Measurements from ENCODE around the gene FUS. TPM values are rescaled to one million over a fixed set of nuclear protein-coding genes. Genes with fewer than 3 reads are reported as not detected.

Gene FUS
- total RNA-seq, 1 experiment from 2014 or later = 61.7 TPM

- no peak for DNase-seq
- Histone ChIP-seq H3K4me1 (ENCODE audit: low read length) (peaks cover 6% of the 10 kb centered on the region), H4K20me1 (ENCODE audit: insufficient read depth, low read depth, low read length) (peaks cover 76% of the 10 kb centered on the region), H3K27me3 (ENCODE audit: low read length) (no peaks in the 10 kb centered on the region), H2AFZ (ENCODE audit: low read length) (no peak overlapping the region), H3K9ac (ENCODE audit: low read length) (no peak overlapping the region), H3K9me2 (replicated peaks; ENCODE audit: insufficient read depth, low read length) (no peaks in the 10 kb centered on the region), H3K4me2 (ENCODE audit: low read depth, low read length, poor library complexity, severe bottlenecking) (no peak overlapping the region), H3K79me2 (ENCODE audit: low read length) (peaks cover 51% of the 10 kb centered on the region), H3K9me3 (ENCODE audit: low read length) (no peaks in the 10 kb centered on the region), H3K36me3 (ENCODE audit: insufficient read depth, low read length) (peaks cover 94% of the 10 kb centered on the region), H3K4me3 (ENCODE audit: low read length) (no peak overlapping the region), H3K27ac (ENCODE audit: low read length) (no peak overlapping the region)
Observed at GRCh38 chr16:31186930-31187807, 7.2 kb downstream of the FUS start.

- no peak overlapping the region for H3K9ac ChIP-seq (ENCODE audit: low read length)
- no peak overlapping the region for H2AFZ ChIP-seq (ENCODE audit: low read length)
- no peak for DNase-seq
- H3K27ac ChIP-seq (ENCODE audit: low read length) = no peak overlapping the region
- H3K9me3 ChIP-seq (ENCODE audit: low read length) = no peaks in the 10 kb centered on the region
- H4K20me1 ChIP-seq (ENCODE audit: insufficient read depth, low read depth, low read length) = peaks cover 69% of the 10 kb centered on the region
- peaks cover 94% of the 10 kb centered on the region for H3K36me3 ChIP-seq (ENCODE audit: insufficient read depth, low read length)
- H3K4me3 ChIP-seq (ENCODE audit: low read length) = no peak overlapping the region
- H3K79me2 ChIP-seq (ENCODE audit: low read length) = peaks cover 45% of the 10 kb centered on the region
- no peaks in the 10 kb centered on the region for H3K4me1 ChIP-seq (ENCODE audit: low read length)
- no peaks in the 10 kb centered on the region for H3K9me2 ChIP-seq (replicated peaks; ENCODE audit: insufficient read depth, low read length)
- no peak overlapping the region for H3K4me2 ChIP-seq (ENCODE audit: low read depth, low read length, poor library complexity, severe bottlenecking)
- H3K27me3 ChIP-seq (ENCODE audit: low read length) = no peaks in the 10 kb centered on the region
Observed at GRCh38 chr16:31187808-31188189, 7.9 kb downstream of the FUS start.

- no peak overlapping the region for H2AFZ ChIP-seq (ENCODE audit: low read length)
- H3K9me2 ChIP-seq (replicated peaks; ENCODE audit: insufficient read depth, low read length) = no peaks in the 10 kb centered on the region
- H3K27ac ChIP-seq (ENCODE audit: low read length) = no peak overlapping the region
- H3K36me3 ChIP-seq (ENCODE audit: insufficient read depth, low read length) = peaks cover 94% of the 10 kb centered on the region
- no peak overlapping the region for H3K4me2 ChIP-seq (ENCODE audit: low read depth, low read length, poor library complexity, severe bottlenecking)
- no peaks in the 10 kb centered on the region for H3K4me1 ChIP-seq (ENCODE audit: low read length)
- H3K9me3 ChIP-seq (ENCODE audit: low read length) = no peaks in the 10 kb centered on the region
- H3K79me2 ChIP-seq (ENCODE audit: low read length) = peaks cover 35% of the 10 kb centered on the region
- peaks cover 64% of the 10 kb centered on the region for H4K20me1 ChIP-seq (ENCODE audit: insufficient read depth, low read depth, low read length)
- H3K9ac ChIP-seq (ENCODE audit: low read length) = no peak overlapping the region
- no peaks in the 10 kb centered on the region for H3K27me3 ChIP-seq (ENCODE audit: low read length)
- H3K4me3 ChIP-seq (ENCODE audit: low read length) = no peak overlapping the region
- no peak for DNase-seq
Observed at GRCh38 chr16:31188450-31189411, 8.8 kb downstream of the FUS start.

- H3K36me3 ChIP-seq (ENCODE audit: insufficient read depth, low read length) = peaks cover 96% of the 10 kb centered on the region
- H3K9ac ChIP-seq (ENCODE audit: low read length) = no peak overlapping the region
- H4K20me1 ChIP-seq (ENCODE audit: insufficient read depth, low read depth, low read length) = peaks cover 63% of the 10 kb centered on the region
- no peaks in the 10 kb centered on the region for H3K4me1 ChIP-seq (ENCODE audit: low read length)
- no peaks in the 10 kb centered on the region for H3K9me2 ChIP-seq (replicated peaks; ENCODE audit: insufficient read depth, low read length)
- H3K79me2 ChIP-seq (ENCODE audit: low read length) = peaks cover 30% of the 10 kb centered on the region
- no peak overlapping the region for H3K27ac ChIP-seq (ENCODE audit: low read length)
- no peaks in the 10 kb centered on the region for H3K27me3 ChIP-seq (ENCODE audit: low read length)
- no peaks in the 10 kb centered on the region for H3K9me3 ChIP-seq (ENCODE audit: low read length)
- H2AFZ ChIP-seq (ENCODE audit: low read length) = no peak overlapping the region
- H3K4me2 ChIP-seq (ENCODE audit: low read depth, low read length, poor library complexity, severe bottlenecking) = no peak overlapping the region
- DNase-seq = no peak
- no peak overlapping the region for H3K4me3 ChIP-seq (ENCODE audit: low read length)
Observed at GRCh38 chr16:31189412-31189778, 9.5 kb downstream of the FUS start.

- Histone ChIP-seq H3K9me2 (replicated peaks; ENCODE audit: insufficient read depth, low read length) (no peaks in the 10 kb centered on the region), H3K27ac (ENCODE audit: low read length) (no peak overlapping the region), H3K4me3 (ENCODE audit: low read length) (no peak overlapping the region), H3K27me3 (ENCODE audit: low read length) (no peaks in the 10 kb centered on the region), H4K20me1 (ENCODE audit: insufficient read depth, low read depth, low read length) (peaks cover 63% of the 10 kb centered on the region), H2AFZ (ENCODE audit: low read length) (no peak overlapping the region), H3K9me3 (ENCODE audit: low read length) (no peaks in the 10 kb centered on the region), H3K36me3 (ENCODE audit: insufficient read depth, low read length) (peaks cover 98% of the 10 kb centered on the region), H3K9ac (ENCODE audit: low read length) (no peak overlapping the region), H3K79me2 (ENCODE audit: low read length) (peaks cover 30% of the 10 kb centered on the region), H3K4me2 (ENCODE audit: low read depth, low read length, poor library complexity, severe bottlenecking) (no peak overlapping the region), H3K4me1 (ENCODE audit: low read length) (no peaks in the 10 kb centered on the region)
- no peak for DNase-seq
Observed at GRCh38 chr16:31190061-31190460, 10.1 kb downstream of the FUS start.

GRCh38 chr16:31190818-31191444, 11.0 kb downstream of the FUS start:
- no peaks in the 10 kb centered on the region for H3K4me1 ChIP-seq (ENCODE audit: low read length)
- H3K9me3 ChIP-seq (ENCODE audit: low read length) = no peaks in the 10 kb centered on the region
- no peak overlapping the region for H3K27ac ChIP-seq (ENCODE audit: low read length)
- H4K20me1 ChIP-seq (ENCODE audit: insufficient read depth, low read depth, low read length) = peaks cover 59% of the 10 kb centered on the region
- H3K4me3 ChIP-seq (ENCODE audit: low read length) = no peak overlapping the region
- H3K36me3 ChIP-seq (ENCODE audit: insufficient read depth, low read length) = peaks cover 98% of the 10 kb centered on the region
- H3K9me2 ChIP-seq (replicated peaks; ENCODE audit: insufficient read depth, low read length) = no peaks in the 10 kb centered on the region
- H3K4me2 ChIP-seq (ENCODE audit: low read depth, low read length, poor library complexity, severe bottlenecking) = no peak overlapping the region
- DNase-seq = no peak
- H3K27me3 ChIP-seq (ENCODE audit: low read length) = no peaks in the 10 kb centered on the region
- no peak overlapping the region for H2AFZ ChIP-seq (ENCODE audit: low read length)
- no peak overlapping the region for H3K9ac ChIP-seq (ENCODE audit: low read length)
- H3K79me2 ChIP-seq (ENCODE audit: low read length) = peaks cover 22% of the 10 kb centered on the region

- Histone ChIP-seq H3K9me3 (ENCODE audit: low read length) (no peaks in the 10 kb centered on the region), H3K4me3 (ENCODE audit: low read length) (no peak overlapping the region), H3K36me3 (ENCODE audit: insufficient read depth, low read length) (peaks cover 89% of the 10 kb centered on the region), H3K9me2 (replicated peaks; ENCODE audit: insufficient read depth, low read length) (no peaks in the 10 kb centered on the region), H3K27me3 (ENCODE audit: low read length) (no peaks in the 10 kb centered on the region), H3K9ac (ENCODE audit: low read length) (no peak overlapping the region), H3K4me1 (ENCODE audit: low read length) (no peaks in the 10 kb centered on the region), H4K20me1 (ENCODE audit: insufficient read depth, low read depth, low read length) (peaks cover 50% of the 10 kb centered on the region), H3K27ac (ENCODE audit: low read length) (no peak overlapping the region), H2AFZ (ENCODE audit: low read length) (no peak overlapping the region), H3K79me2 (ENCODE audit: low read length) (peaks cover 13% of the 10 kb centered on the region), H3K4me2 (ENCODE audit: low read depth, low read length, poor library complexity, severe bottlenecking) (no peak overlapping the region)
- DNase-seq = no peak
Observed at GRCh38 chr16:31191697-31192428, 11.9 kb downstream of the FUS start.

Data from Karpas-422 (cell line).